SK-MEL-5 (cell line): ENCODE measurements around the gene MSRB2. TPM values are rescaled to one million over a fixed set of nuclear protein-coding genes. Genes with fewer than 3 reads are reported as not detected.

Experiments used
- DNase-seq: peaks from one replicate; pipeline ENCODE4 v3.0.0-alpha.2; 2016; ENCODE audit warnings: low read depth, low spot score
- in situ Hi-C: cut with HindIII; loops from 2 replicates; pipeline ENCODE4 v1.10.0; 2016; ENCODE audit warnings: low sequenced_read_pairs, high pct_unique_total_duplicates, low pct_unique_long_range_greater_than_20kb
- total RNA-seq: library from RNA; depleted of rRNA; stranded (reverse); fragments of >200 nt; shearing (Covaris generic); gene quantifications from 2 replicates; pipeline ENCODE4 v1.2.3, GENCODE V29; 2014

Gene MSRB2
- total RNA-seq, 1 experiment from 2014 or later, result 27.5 TPM

GRCh38 chr10:23099079-23099478 is 3.7 kb downstream of the MSRB2 start:
- no peak for DNase-seq
- in situ Hi-C loops, result no loop called here

GRCh38 chr10:23099816-23100215 is 4.4 kb downstream of the MSRB2 start:
- in situ Hi-C loops, result no loop called here
- no peak for DNase-seq

- in situ Hi-C loops, result no loop called here
Observed at GRCh38 chr10:23100331-23101030, 5.1 kb downstream of the MSRB2 start.

GRCh38 chr10:23106331-23107072 is 11.1 kb downstream of the MSRB2 start:
- in situ Hi-C loops, result no loop called here
- no peak for DNase-seq

More at GRCh38 chr10:23100331-23101030, 5.1 kb downstream of the MSRB2 start:
- DNase-seq, result no peak

GRCh38 chr10:23110722-23111516 is 15.5 kb downstream of the MSRB2 start:
- in situ Hi-C loops, result no loop called here
- peak; percentile 32 for DNase-seq

- in situ Hi-C loops, result no loop called here
- DNase-seq, result no peak
Observed at GRCh38 chr10:23111517-23112286, 16.3 kb downstream of the MSRB2 start.

GRCh38 chr10:23114228-23114850 is 19.0 kb downstream of the MSRB2 start:
- no peak for DNase-seq
- in situ Hi-C loops, result no loop called here

- DNase-seq, result peak; percentile 72
- in situ Hi-C loops, result no loop called here
Observed at GRCh38 chr10:23116486-23117205, 21.3 kb downstream of the MSRB2 start.

- in situ Hi-C loops, result no loop called here
- DNase-seq, result peak; percentile 53
Observed at GRCh38 chr10:23120001-23120934, 24.9 kb downstream of the MSRB2 start.

- no peak for DNase-seq
- in situ Hi-C loops, result no loop called here
Observed at GRCh38 chr10:23121135-23121534, 25.8 kb downstream of the MSRB2 start.

GRCh38 chr10:23136462-23136861 is 41.1 kb downstream of the MSRB2 start:
- in situ Hi-C loops, result no loop called here
- no peak for DNase-seq

- no peak for DNase-seq
- in situ Hi-C loops, result no loop called here
Observed at GRCh38 chr10:23139677-23140076, 44.3 kb downstream of the MSRB2 start.

GRCh38 chr10:23141995-23142394 is 46.6 kb downstream of the MSRB2 start:
- in situ Hi-C loops, result no loop called here
- DNase-seq, result no peak

GRCh38 chr10:23146258-23146657 is 50.9 kb downstream of the MSRB2 start:
- DNase-seq, result no peak
- in situ Hi-C loops, result no loop called here

- no peak for DNase-seq
- in situ Hi-C loops, result no loop called here
Observed at GRCh38 chr10:23147035-23147434, 51.7 kb downstream of the MSRB2 start.

GRCh38 chr10:23148214-23148613 is 52.8 kb downstream of the MSRB2 start:
- in situ Hi-C loops, result no loop called here
- no peak for DNase-seq
